HepG2 (cell line): ENCODE measurements around the gene CA4. TPM values are rescaled to one million over a fixed set of nuclear protein-coding genes. Genes with fewer than 3 reads are reported as not detected.

ENCODE experiments used
- AGO2 ChIP-seq: fragments of 200-400 bp; formaldehyde crosslinking; optimal IDR thresholded peaks from 2 replicates; pipeline ENCODE3; 2017; ENCODE audit warnings: mild to moderate bottlenecking, low read depth, low read length, moderate library complexity
- GTF3A ChIP-seq: sonication (generic); formaldehyde crosslinking; conservative IDR thresholded peaks from 2 replicates; pipeline ENCODE4 v1.4.0; 2020; ENCODE audit warnings: mild to moderate bottlenecking, missing genetic modification reagents
- SALL1 ChIP-seq: sonication (generic); formaldehyde crosslinking; IDR thresholded peaks from 2 replicates; pipeline ENCODE4 v1.8.0; 2022; ENCODE audit warnings: mild to moderate bottlenecking, missing genetic modification reagents
- SOX6 ChIP-seq, 2 experiments: fragments of 450-650 bp in 1 of 2; sonication (generic) in 1 of 2; formaldehyde crosslinking in 1 of 2; IDR thresholded peaks; 2 replicates each; pipeline versions ENCODE4 v1.4.0 to v1.6.1; 2017 to 2020; ENCODE audit warnings: antibody characterized with exemption in 1 of 2, mild to moderate bottlenecking in 1 of 2, missing genetic modification reagents in 1 of 2
- TEAD3 ChIP-seq: optimal IDR thresholded peaks from 2 replicates; pipeline ENCODE3; 2016; ENCODE audit warnings: borderline replicate concordance
- ZNF121 ChIP-seq: sonication (generic); formaldehyde crosslinking; IDR thresholded peaks from 2 replicates; pipeline ENCODE4 v1.5.0; 2020; ENCODE audit warnings: mild to moderate bottlenecking, missing genetic modification reagents
- ZNF253 ChIP-seq: sonication (generic); formaldehyde crosslinking; IDR thresholded peaks from 2 replicates; pipeline ENCODE4 v1.8.0; 2022; ENCODE audit warnings: mild to moderate bottlenecking, missing genetic modification reagents, borderline replicate concordance
- ZNF292 ChIP-seq: sonication (generic); formaldehyde crosslinking; IDR thresholded peaks from 2 replicates; pipeline ENCODE4 v1.8.1; 2022; ENCODE audit warnings: mild to moderate bottlenecking, low read depth, missing genetic modification reagents, borderline replicate concordance
- ZNF530 ChIP-seq: sonication (generic); formaldehyde crosslinking; IDR thresholded peaks from 2 replicates; pipeline ENCODE4 v1.5.0; 2020; ENCODE audit warnings: low read depth, mild to moderate bottlenecking, missing genetic modification reagents
- ZNF83 ChIP-seq: sonication (generic); formaldehyde crosslinking; IDR thresholded peaks from 2 replicates; pipeline ENCODE4 v1.4.0; 2020; ENCODE audit warnings: missing genetic modification reagents, mild to moderate bottlenecking, borderline replicate concordance
- ZSCAN29 ChIP-seq: sonication (generic); formaldehyde crosslinking; conservative IDR thresholded peaks from 2 replicates; pipeline ENCODE4 v1.4.0; 2020; ENCODE audit warnings: mild to moderate bottlenecking, missing genetic modification reagents
- polyA plus RNA-seq, 8 experiments: library from polyadenylated mRNA; depleted of rRNA in 3 of 8; stranded (reverse) in 7 of 8; unstranded in 1 of 8; fragments of >200 nt; fragmentation: Illumina TruSeq in 4 of 8; extraction: Trizol in 4 of 8; gene quantifications; 2 replicates each; pipeline versions ENCODE4 v1.2.1 to v1.2.3, GENCODE V29; 2011 to 2016; ENCODE audit warnings: low read depth in 4 of 8, missing spikeins in 1 of 8, mixed read lengths in 1 of 8; ENCODE audit not compliant: insufficient read depth in 1 of 8
- total RNA-seq, 5 experiments: library from RNA; depleted of rRNA; stranded (reverse); fragments of >200 nt; fragmentation: Illumina TruSeq; extraction: Trizol; gene quantifications; 2 replicates each; pipeline ENCODE4 v1.2.3, GENCODE V29; 2016; ENCODE audit warnings: low read depth in 1 of 5
- TF ChIP-seq, protein P1 (sequence below): sonication (generic); formaldehyde crosslinking; IDR thresholded peaks from 2 replicates; pipeline ENCODE4 v1.5.1; 2020; ENCODE audit warnings: mild to moderate bottlenecking, moderate library complexity, missing genetic modification reagents
- TF ChIP-seq, protein P2 (sequence below): sonication (generic); formaldehyde crosslinking; IDR thresholded peaks from 2 replicates; pipeline ENCODE4 v1.4.0; 2020; ENCODE audit warnings: mild to moderate bottlenecking, missing genetic modification reagents
- TF ChIP-seq, protein P3 (sequence below): sonication (generic); formaldehyde crosslinking; IDR thresholded peaks from 2 replicates; pipeline ENCODE4 v1.5.1; 2020; ENCODE audit warnings: missing genetic modification reagents, mild to moderate bottlenecking, borderline replicate concordance
- TF ChIP-seq, protein P4 (sequence below): sonication (generic); formaldehyde crosslinking; IDR thresholded peaks from 2 replicates; pipeline ENCODE4 v1.9.0; 2021; ENCODE audit warnings: missing genetic modification reagents, borderline replicate concordance
- TF ChIP-seq, protein P5 (sequence below): sonication (generic); formaldehyde crosslinking; IDR thresholded peaks from 2 replicates; pipeline ENCODE4 v1.4.0; 2020; ENCODE audit warnings: missing genetic modification reagents

The CA4 gene
- total and polyA plus RNA-seq, 2 of the 13 experiments (the other 11 are each of a cell fraction or from before 2014, with no cell fraction given), result not detected

DNA sequence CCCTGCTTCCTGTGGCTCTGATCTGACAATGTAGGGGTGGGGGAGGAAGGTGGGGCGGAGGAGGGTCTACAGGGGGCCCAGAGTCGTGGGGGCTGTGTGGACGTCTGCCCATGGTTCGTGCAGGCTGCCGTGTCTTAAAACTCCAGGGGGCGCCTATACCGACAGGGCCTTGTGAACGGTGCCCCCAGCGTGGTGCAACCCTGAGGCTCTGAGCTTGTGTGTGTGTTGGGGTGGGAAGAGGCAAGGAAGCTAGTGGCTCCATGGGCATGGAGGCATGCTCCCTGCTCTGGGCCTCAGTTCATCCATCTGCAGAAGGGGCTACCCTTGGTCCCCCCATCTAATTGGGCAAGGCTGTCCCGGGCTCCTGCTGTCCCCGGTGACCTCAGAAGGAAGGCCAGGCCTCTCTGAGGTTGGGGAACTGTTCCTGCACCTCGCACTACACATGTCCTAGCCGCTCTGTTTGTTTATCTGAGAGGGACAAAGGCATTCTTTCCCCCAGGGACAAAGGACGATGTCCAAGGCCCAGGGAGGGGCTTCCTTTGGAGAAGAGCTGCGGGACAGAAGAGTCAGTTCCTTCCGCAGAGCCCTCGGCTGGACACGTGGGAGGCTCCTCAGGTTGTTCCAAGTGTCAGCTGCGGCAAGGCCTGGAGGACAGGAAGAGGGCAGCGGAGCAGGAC is 13.5 kb downstream of the CA4 start (continued):
- TF ChIP-seq, protein P1, sequence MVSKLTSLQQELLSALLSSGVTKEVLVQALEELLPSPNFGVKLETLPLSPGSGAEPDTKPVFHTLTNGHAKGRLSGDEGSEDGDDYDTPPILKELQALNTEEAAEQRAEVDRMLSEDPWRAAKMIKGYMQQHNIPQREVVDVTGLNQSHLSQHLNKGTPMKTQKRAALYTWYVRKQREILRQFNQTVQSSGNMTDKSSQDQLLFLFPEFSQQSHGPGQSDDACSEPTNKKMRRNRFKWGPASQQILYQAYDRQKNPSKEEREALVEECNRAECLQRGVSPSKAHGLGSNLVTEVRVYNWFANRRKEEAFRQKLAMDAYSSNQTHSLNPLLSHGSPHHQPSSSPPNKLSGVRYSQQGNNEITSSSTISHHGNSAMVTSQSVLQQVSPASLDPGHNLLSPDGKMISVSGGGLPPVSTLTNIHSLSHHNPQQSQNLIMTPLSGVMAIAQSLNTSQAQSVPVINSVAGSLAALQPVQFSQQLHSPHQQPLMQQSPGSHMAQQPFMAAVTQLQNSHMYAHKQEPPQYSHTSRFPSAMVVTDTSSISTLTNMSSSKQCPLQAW (CRISPR knock-in tag), result 0 out of 2 replicates have a peak, but pooled peaks have one; percentile 54
- TF ChIP-seq ZNF253 (CRISPR knock-in tag), result no peak
- TF ChIP-seq, protein P2, sequence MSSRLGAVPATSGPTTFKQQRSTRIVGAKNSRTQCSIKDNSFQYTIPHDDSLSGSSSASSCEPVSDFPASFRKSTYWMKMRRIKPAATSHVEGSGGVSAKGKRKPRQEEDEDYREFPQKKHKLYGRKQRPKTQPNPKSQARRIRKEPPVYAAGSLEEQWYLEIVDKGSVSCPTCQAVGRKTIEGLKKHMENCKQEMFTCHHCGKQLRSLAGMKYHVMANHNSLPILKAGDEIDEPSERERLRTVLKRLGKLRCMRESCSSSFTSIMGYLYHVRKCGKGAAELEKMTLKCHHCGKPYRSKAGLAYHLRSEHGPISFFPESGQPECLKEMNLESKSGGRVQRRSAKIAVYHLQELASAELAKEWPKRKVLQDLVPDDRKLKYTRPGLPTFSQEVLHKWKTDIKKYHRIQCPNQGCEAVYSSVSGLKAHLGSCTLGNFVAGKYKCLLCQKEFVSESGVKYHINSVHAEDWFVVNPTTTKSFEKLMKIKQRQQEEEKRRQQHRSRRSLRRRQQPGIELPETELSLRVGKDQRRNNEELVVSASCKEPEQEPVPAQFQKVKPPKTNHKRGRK (CRISPR knock-in tag), result peak; percentile 65
- TF ChIP-seq ZNF83 (CRISPR knock-in tag), result peak; percentile 20; the same call in 1 of the 2 replicates
- no peak for TF ChIP-seq SOX6 (IDR thresholded peaks at IDR 0.05)
- TF ChIP-seq SOX6 (CRISPR knock-in tag; IDR thresholded peaks at IDR 0.05), result peak; percentile 85
- TF ChIP-seq, protein P3, sequence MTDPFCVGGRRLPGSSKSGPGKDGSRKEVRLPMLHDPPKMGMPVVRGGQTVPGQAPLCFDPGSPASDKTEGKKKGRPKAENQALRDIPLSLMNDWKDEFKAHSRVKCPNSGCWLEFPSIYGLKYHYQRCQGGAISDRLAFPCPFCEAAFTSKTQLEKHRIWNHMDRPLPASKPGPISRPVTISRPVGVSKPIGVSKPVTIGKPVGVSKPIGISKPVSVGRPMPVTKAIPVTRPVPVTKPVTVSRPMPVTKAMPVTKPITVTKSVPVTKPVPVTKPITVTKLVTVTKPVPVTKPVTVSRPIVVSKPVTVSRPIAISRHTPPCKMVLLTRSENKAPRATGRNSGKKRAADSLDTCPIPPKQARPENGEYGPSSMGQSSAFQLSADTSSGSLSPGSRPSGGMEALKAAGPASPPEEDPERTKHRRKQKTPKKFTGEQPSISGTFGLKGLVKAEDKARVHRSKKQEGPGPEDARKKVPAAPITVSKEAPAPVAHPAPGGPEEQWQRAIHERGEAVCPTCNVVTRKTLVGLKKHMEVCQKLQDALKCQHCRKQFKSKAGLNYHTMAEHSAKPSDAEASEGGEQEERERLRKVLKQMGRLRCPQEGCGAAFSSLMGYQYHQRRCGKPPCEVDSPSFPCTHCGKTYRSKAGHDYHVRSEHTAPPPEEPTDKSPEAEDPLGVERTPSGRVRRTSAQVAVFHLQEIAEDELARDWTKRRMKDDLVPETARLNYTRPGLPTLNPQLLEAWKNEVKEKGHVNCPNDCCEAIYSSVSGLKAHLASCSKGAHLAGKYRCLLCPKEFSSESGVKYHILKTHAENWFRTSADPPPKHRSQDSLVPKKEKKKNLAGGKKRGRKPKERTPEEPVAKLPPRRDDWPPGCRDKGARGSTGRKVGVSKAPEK (CRISPR knock-in tag), result peak; percentile 74
- TF ChIP-seq ZNF121 (CRISPR knock-in tag), result peak; percentile 93
- no peak for TF ChIP-seq ZSCAN29 (CRISPR knock-in tag)
- no peak for TF ChIP-seq ZNF292 (CRISPR knock-in tag)
- no peak for TF ChIP-seq AGO2
- no peak for TF ChIP-seq GTF3A (CRISPR knock-in tag)
- TF ChIP-seq SALL1 (CRISPR knock-in tag), result peak; percentile 52; the same call in 1 of the 2 replicates
- no peak for TF ChIP-seq ZNF530 (CRISPR knock-in tag)
- TF ChIP-seq, protein P4, sequence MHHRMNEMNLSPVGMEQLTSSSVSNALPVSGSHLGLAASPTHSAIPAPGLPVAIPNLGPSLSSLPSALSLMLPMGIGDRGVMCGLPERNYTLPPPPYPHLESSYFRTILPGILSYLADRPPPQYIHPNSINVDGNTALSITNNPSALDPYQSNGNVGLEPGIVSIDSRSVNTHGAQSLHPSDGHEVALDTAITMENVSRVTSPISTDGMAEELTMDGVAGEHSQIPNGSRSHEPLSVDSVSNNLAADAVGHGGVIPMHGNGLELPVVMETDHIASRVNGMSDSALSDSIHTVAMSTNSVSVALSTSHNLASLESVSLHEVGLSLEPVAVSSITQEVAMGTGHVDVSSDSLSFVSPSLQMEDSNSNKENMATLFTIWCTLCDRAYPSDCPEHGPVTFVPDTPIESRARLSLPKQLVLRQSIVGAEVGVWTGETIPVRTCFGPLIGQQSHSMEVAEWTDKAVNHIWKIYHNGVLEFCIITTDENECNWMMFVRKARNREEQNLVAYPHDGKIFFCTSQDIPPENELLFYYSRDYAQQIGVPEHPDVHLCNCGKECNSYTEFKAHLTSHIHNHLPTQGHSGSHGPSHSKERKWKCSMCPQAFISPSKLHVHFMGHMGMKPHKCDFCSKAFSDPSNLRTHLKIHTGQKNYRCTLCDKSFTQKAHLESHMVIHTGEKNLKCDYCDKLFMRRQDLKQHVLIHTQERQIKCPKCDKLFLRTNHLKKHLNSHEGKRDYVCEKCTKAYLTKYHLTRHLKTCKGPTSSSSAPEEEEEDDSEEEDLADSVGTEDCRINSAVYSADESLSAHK (CRISPR knock-in tag), result no peak
- peak; percentile 31 for TF ChIP-seq TEAD3 (CRISPR knock-in tag)
- TF ChIP-seq, protein P5, sequence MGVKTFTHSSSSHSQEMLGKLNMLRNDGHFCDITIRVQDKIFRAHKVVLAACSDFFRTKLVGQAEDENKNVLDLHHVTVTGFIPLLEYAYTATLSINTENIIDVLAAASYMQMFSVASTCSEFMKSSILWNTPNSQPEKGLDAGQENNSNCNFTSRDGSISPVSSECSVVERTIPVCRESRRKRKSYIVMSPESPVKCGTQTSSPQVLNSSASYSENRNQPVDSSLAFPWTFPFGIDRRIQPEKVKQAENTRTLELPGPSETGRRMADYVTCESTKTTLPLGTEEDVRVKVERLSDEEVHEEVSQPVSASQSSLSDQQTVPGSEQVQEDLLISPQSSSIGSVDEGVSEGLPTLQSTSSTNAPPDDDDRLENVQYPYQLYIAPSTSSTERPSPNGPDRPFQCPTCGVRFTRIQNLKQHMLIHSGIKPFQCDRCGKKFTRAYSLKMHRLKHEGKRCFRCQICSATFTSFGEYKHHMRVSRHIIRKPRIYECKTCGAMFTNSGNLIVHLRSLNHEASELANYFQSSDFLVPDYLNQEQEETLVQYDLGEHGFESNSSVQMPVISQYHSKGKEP (CRISPR knock-in tag), result no peak
